Uterus (tissue), 4 donors: ENCODE measurements around the gene ERI3. TPM values are rescaled to one million over a fixed set of nuclear protein-coding genes. Genes with fewer than 3 reads are reported as not detected.

Source experiments
- DNase-seq, 2 donors: peaks; one replicate each; pipeline ENCODE4 v3.0.0-alpha.2; 2019 to 2020
- H3K27ac ChIP-seq, 2 donors: fragments of 200-600 bp; sonication (generic); 1 replicate in 1 of 2; 2 replicates in 1 of 2; pipeline ENCODE4 v1.5.1; 2016 to 2018
- H3K27me3 ChIP-seq, 2 donors: fragments of 200-600 bp; sonication (generic); one replicate each; pipeline ENCODE4 v1.5.1; 2018 to 2019; ENCODE audit warnings: control low read depth in 1 of 2
- H3K36me3 ChIP-seq, 2 donors: fragments of 200-600 bp; sonication (generic); one replicate each; pipeline ENCODE4 v1.5.1; 2019; ENCODE audit warnings: control low read depth in 1 of 2
- H3K4me1 ChIP-seq, 2 donors: fragments of 200-600 bp; sonication (generic); one replicate each; pipeline ENCODE4 v1.5.1; 2018 to 2019; ENCODE audit warnings: control low read depth in 1 of 2
- H3K4me3 ChIP-seq, 2 donors: fragments of 200-600 bp; sonication (generic); 1 replicate in 1 of 2; 2 replicates in 1 of 2; pipeline ENCODE4 v1.5.1; 2018 to 2019; ENCODE audit warnings: mild to moderate bottlenecking in 1 of 2
- H3K9me3 ChIP-seq, 2 donors: fragments of 200-600 bp; sonication (generic); one replicate each; pipeline ENCODE4 v1.5.1; 2019; ENCODE audit warnings: control low read depth in 1 of 2
- CTCF ChIP-seq, 4 experiments: fragments of 200-600 bp in 2 of 4; fragments of 450-650 bp in 2 of 4; sonication (generic) in 2 of 4; IDR thresholded peaks; one replicate each; pipeline ENCODE4 v1.5.1; 2016 to 2019; ENCODE audit warnings: antibody characterized with exemption in 4 of 4, mild to moderate bottlenecking in 2 of 4, moderate library complexity in 1 of 4
- POLR2A ChIP-seq, 2 donors: fragments of 450-650 bp; IDR thresholded peaks; one replicate each; pipeline ENCODE4 v1.6.1; 2016; ENCODE audit warnings: antibody characterized with exemption in 2 of 2, mild to moderate bottlenecking in 1 of 2, moderate library complexity in 1 of 2
- intact Hi-C: fragments of 100-400 bp; cut with DNase I; formaldehyde crosslinking; loops from one replicate; pipeline ENCODE4 v1.15.1; 2023; ENCODE audit warnings: low total_unique reads
- total RNA-seq, 4 donors: library from RNA; depleted of rRNA in 3 of 4; stranded (reverse); fragments of >200 nt in 3 of 4; gene quantifications; one replicate each; pipeline versions ENCODE4 v1.1.0 to v1.2.4, GENCODE V29; 2014 to 2023
- donor health status: DM: yes; HTN: yes; CAD: no.

ERI3 gene
- total RNA-seq, 4 donors from 2014 or later, result 9.5 to 58.2 (median 45.6) TPM

GRCh38 chr1:44227211-44227610 lies 127.8 kb downstream of the ERI3 start:
- no peak for DNase-seq
- intact Hi-C loops, result no loop called here

GRCh38 chr1:44225761-44226160 lies 129.3 kb downstream of the ERI3 start:
- no peaks in the 10 kb centered on the region for H3K4me1 ChIP-seq
- no peak overlapping the region for H3K27ac ChIP-seq
- no peaks in the 10 kb centered on the region for H3K9me3 ChIP-seq
- intact Hi-C loops, result no loop called here
- H3K4me3 ChIP-seq, result no peak overlapping the region
- no peak for DNase-seq
- no peaks in the 10 kb centered on the region for H3K27me3 ChIP-seq
- H3K36me3 ChIP-seq, result no peaks in the 10 kb centered on the region
- TF ChIP-seq POLR2A (IDR thresholded peaks at IDR 0.05), result no peak
- TF ChIP-seq CTCF (IDR thresholded peaks at IDR 0.05), result no peak

More at GRCh38 chr1:44227211-44227610, 127.8 kb downstream of the ERI3 start:
- Histone ChIP-seq H3K27ac (no peak overlapping the region), H3K4me1 (no peaks in the 10 kb centered on the region), H3K4me3 (no peak overlapping the region), H3K9me3 (no peaks in the 10 kb centered on the region), H3K27me3 (no peaks in the 10 kb centered on the region), H3K36me3 (no peaks in the 10 kb centered on the region)
- TF ChIP-seq CTCF (IDR thresholded peaks at IDR 0.05) (no peak), POLR2A (IDR thresholded peaks at IDR 0.05) (no peak)

- TF ChIP-seq POLR2A (IDR thresholded peaks at IDR 0.05) (no peak), CTCF (IDR thresholded peaks at IDR 0.05) (no peak)
- Histone ChIP-seq H3K4me3 (no peak overlapping the region), H3K4me1 (no peaks in the 10 kb centered on the region), H3K27ac (no peak overlapping the region), H3K27me3 (no peaks in the 10 kb centered on the region), H3K36me3 (no peaks in the 10 kb centered on the region), H3K9me3 (no peaks in the 10 kb centered on the region)
- no peak for DNase-seq
- intact Hi-C loops, result no loop called here
Measured at GRCh38 chr1:44223187-44223610, 131.9 kb downstream of the ERI3 start.

- TF ChIP-seq CTCF (IDR thresholded peaks at IDR 0.05) (no peak), POLR2A (IDR thresholded peaks at IDR 0.05) (no peak)
- intact Hi-C loops, result no loop called here
Measured at GRCh38 chr1:44222397-44223186, 132.5 kb downstream of the ERI3 start.

GRCh38 chr1:44221769-44222168 lies 133.3 kb downstream of the ERI3 start:
- intact Hi-C loops, result no loop called here
- Histone ChIP-seq H3K36me3 (no peaks in the 10 kb centered on the region), H3K4me1 (no peaks in the 10 kb centered on the region), H3K27ac (no peak overlapping the region), H3K4me3 (no peak overlapping the region), H3K27me3 (no peaks in the 10 kb centered on the region), H3K9me3 (no peaks in the 10 kb centered on the region)
- no peak for DNase-seq
- TF ChIP-seq POLR2A (IDR thresholded peaks at IDR 0.05) (no peak), CTCF (IDR thresholded peaks at IDR 0.05) (no peak)

More at GRCh38 chr1:44222397-44223186, 132.5 kb downstream of the ERI3 start:
- no peak for DNase-seq
- Histone ChIP-seq H3K9me3 (no peaks in the 10 kb centered on the region), H3K27ac (no peak overlapping the region), H3K27me3 (no peaks in the 10 kb centered on the region), H3K4me3 (no peak overlapping the region), H3K4me1 (no peaks in the 10 kb centered on the region), H3K36me3 (no peaks in the 10 kb centered on the region)
